Mesenchymal stem cell (in vitro differentiated cells and primary cell): ENCODE measurements around the gene PARD3B.

Experiments
- DNase-seq: peaks from one replicate; pipeline ENCODE4 v3.0.0-alpha.2; 2013
- H2AFZ ChIP-seq: one replicate; pipeline ENCODE4 v1.6.1; 2013; ENCODE audit warnings: low read depth, mild to moderate bottlenecking, control low read depth, inconsistent platforms, low read length, moderate library complexity
- H2AK5ac ChIP-seq: 2 replicates; pipeline ENCODE4 v1.6.1; 2013; ENCODE audit warnings: low read length, moderate library complexity, mild to moderate bottlenecking, inconsistent platforms; ENCODE audit not compliant: severe bottlenecking
- H2BK120ac ChIP-seq: one replicate; pipeline ENCODE4 v1.6.1; 2013; ENCODE audit warnings: low read depth, mild to moderate bottlenecking, inconsistent platforms, low read length, moderate library complexity
- H2BK12ac ChIP-seq, 2 experiments: one replicate each; pipeline ENCODE4 v1.6.1; 2013; ENCODE audit warnings: inconsistent platforms in 2 of 2, low read length in 2 of 2, mild to moderate bottlenecking in 2 of 2, moderate library complexity in 2 of 2, control low read depth in 1 of 2
- H2BK15ac ChIP-seq: one replicate; pipeline ENCODE4 v1.6.1; 2013; ENCODE audit warnings: mild to moderate bottlenecking, low read depth, inconsistent platforms; ENCODE audit not compliant: poor library complexity, severe bottlenecking
- H2BK5ac ChIP-seq: 2 replicates; pipeline ENCODE4 v1.6.1; 2013; ENCODE audit warnings: low read depth, mild to moderate bottlenecking, low read length, control low read depth, inconsistent platforms; ENCODE audit not compliant: poor library complexity, severe bottlenecking
- H3K14ac ChIP-seq, 2 experiments: one replicate each; pipeline ENCODE4 v1.6.1; 2013; ENCODE audit warnings: inconsistent platforms in 2 of 2, low read length in 2 of 2, control low read depth in 1 of 2, mild to moderate bottlenecking in 1 of 2, moderate library complexity in 1 of 2
- H3K18ac ChIP-seq, 2 experiments: one replicate each; pipeline ENCODE4 v1.6.1; 2013; ENCODE audit warnings: inconsistent platforms in 2 of 2, low read length in 2 of 2, control low read depth in 1 of 2, low read depth in 1 of 2, mild to moderate bottlenecking in 1 of 2
- H3K23ac ChIP-seq, 2 experiments: one replicate each; pipeline ENCODE4 v1.6.1; 2013; ENCODE audit warnings: inconsistent platforms in 2 of 2, low read length in 2 of 2, mild to moderate bottlenecking in 2 of 2, moderate library complexity in 2 of 2, control low read depth in 1 of 2
- H3K27ac ChIP-seq: 2 replicates; pipeline ENCODE4 v1.5.1; 2013; ENCODE audit warnings: mild to moderate bottlenecking, moderate library complexity, low read length, control low read depth, inconsistent platforms; ENCODE audit not compliant: poor library complexity, severe bottlenecking
- H3K27me3 ChIP-seq, 2 experiments: 2 replicates each; pipeline versions ENCODE4 v1.6.1 to v1.7.0; 2013; ENCODE audit warnings: low read length in 2 of 2, mild to moderate bottlenecking in 2 of 2, moderate library complexity in 2 of 2, control low read depth in 1 of 2, inconsistent platforms in 1 of 2; ENCODE audit not compliant: control insufficient read depth in 1 of 2, insufficient read depth in 1 of 2
- H3K36me3 ChIP-seq, 2 experiments: 2 replicates each; pipeline versions ENCODE4 v1.6.1 to v1.7.0; 2013; ENCODE audit warnings: low read length in 2 of 2, control low read depth in 1 of 2, inconsistent platforms in 1 of 2, low read depth in 1 of 2, mild to moderate bottlenecking in 1 of 2; ENCODE audit not compliant: insufficient read depth in 2 of 2, control insufficient read depth in 1 of 2
- H3K4ac ChIP-seq, 2 experiments: one replicate each; pipeline ENCODE4 v1.6.1; 2013; ENCODE audit warnings: inconsistent platforms in 2 of 2, low read length in 2 of 2, mild to moderate bottlenecking in 2 of 2, moderate library complexity in 2 of 2, control low read depth in 1 of 2, low read depth in 1 of 2
- H3K4me1 ChIP-seq: 2 replicates; pipeline ENCODE4 v1.6.1; 2013; ENCODE audit warnings: low read depth, low read length, control low read depth; ENCODE audit not compliant: control insufficient read depth, insufficient read depth
- H3K4me2 ChIP-seq: 2 replicates; pipeline ENCODE4 v1.6.1; 2013; ENCODE audit warnings: low read length, mild to moderate bottlenecking, inconsistent platforms; ENCODE audit not compliant: poor library complexity, severe bottlenecking
- H3K4me3 ChIP-seq, 2 experiments: 2 replicates each; pipeline versions ENCODE4 v1.5.1 to v1.7.0; 2013; ENCODE audit warnings: low read length in 2 of 2, mild to moderate bottlenecking in 2 of 2, control low read depth in 1 of 2, low read depth in 1 of 2; ENCODE audit not compliant: insufficient read depth in 1 of 2
- H3K79me1 ChIP-seq: replicated peaks from 2 replicates; pipeline ENCODE4 v1.6.1; 2013; ENCODE audit warnings: mild to moderate bottlenecking, control low read depth, low read length, inconsistent platforms; ENCODE audit not compliant: poor library complexity, severe bottlenecking
- H3K9ac ChIP-seq: 2 replicates; pipeline ENCODE4 v1.7.0; 2013; ENCODE audit warnings: mild to moderate bottlenecking, low read length, moderate library complexity
- H3K9me3 ChIP-seq: 2 replicates; pipeline ENCODE4 v1.7.0; 2013; ENCODE audit warnings: mild to moderate bottlenecking, low read length; ENCODE audit not compliant: control insufficient read depth
- H4K8ac ChIP-seq: one replicate; pipeline ENCODE4 v1.6.1; 2013; ENCODE audit warnings: inconsistent platforms, mild to moderate bottlenecking, low read length, moderate library complexity
- H4K91ac ChIP-seq: one replicate; pipeline ENCODE4 v1.6.1; 2013; ENCODE audit warnings: mild to moderate bottlenecking, low read length, inconsistent platforms
- WGBS: methylation state at CpG from one replicate; pipeline ENCODE4 v1.1.7; 2013; ENCODE audit warnings: mixed read lengths; 5-methylcytosine and 5-hydroxymethylcytosine counted together

PARD3B gene

GRCh38 chr2:205311201-205311600, 765.9 kb downstream of the PARD3B start:
- H2BK120ac ChIP-seq, result no peak overlapping the region
- no peak overlapping the region for H2BK15ac ChIP-seq
- no peaks in the 10 kb centered on the region for H3K36me3 ChIP-seq
- H2BK5ac ChIP-seq, result no peak overlapping the region
- H3K4ac ChIP-seq, result no peak overlapping the region
- DNase-seq, result no peak
- no peak overlapping the region for H3K4me2 ChIP-seq
- H3K27me3 ChIP-seq, result no peaks in the 10 kb centered on the region
- H3K27ac ChIP-seq, result no peak overlapping the region
- H3K23ac ChIP-seq, result no peak overlapping the region
- no peak overlapping the region for H2BK12ac ChIP-seq
- H3K18ac ChIP-seq, result no peak overlapping the region
- H3K4me3 ChIP-seq, result no peak overlapping the region
- no peaks in the 10 kb centered on the region for H3K4me1 ChIP-seq
- no peak overlapping the region for H3K14ac ChIP-seq
- H2AK5ac ChIP-seq, result no peak overlapping the region
- no peaks in the 10 kb centered on the region for H3K9me3 ChIP-seq
- 62% methylated on average over 2 of the region's 5 CpGs for WGBS
- no peak overlapping the region for H4K91ac ChIP-seq
- H2AFZ ChIP-seq, result no peak overlapping the region
- no peak overlapping the region for H3K9ac ChIP-seq
- H4K8ac ChIP-seq, result no peak overlapping the region
- H3K79me1 ChIP-seq, result no peaks in the 10 kb centered on the region

GRCh38 chr2:205321231-205321630, 776.0 kb downstream of the PARD3B start:
- no peak overlapping the region for H3K4me2 ChIP-seq
- H3K27me3 ChIP-seq, result no peaks in the 10 kb centered on the region
- H3K4me1 ChIP-seq, result no peaks in the 10 kb centered on the region
- H3K4me3 ChIP-seq, result no peak overlapping the region
- no peak overlapping the region for H3K23ac ChIP-seq
- H3K18ac ChIP-seq, result no peak overlapping the region
- DNase-seq, result peak; percentile 7
- H2BK5ac ChIP-seq, result no peak overlapping the region
- H2BK120ac ChIP-seq, result no peak overlapping the region
- no peaks in the 10 kb centered on the region for H3K79me1 ChIP-seq
- H3K9me3 ChIP-seq, result no peaks in the 10 kb centered on the region
- no peak overlapping the region for H2AK5ac ChIP-seq
- H2AFZ ChIP-seq, result no peak overlapping the region
- no peak overlapping the region for H3K4ac ChIP-seq
- H4K8ac ChIP-seq, result no peak overlapping the region
- H3K14ac ChIP-seq, result no peak overlapping the region
- no peak overlapping the region for H4K91ac ChIP-seq
- no peak overlapping the region for H2BK12ac ChIP-seq
- H2BK15ac ChIP-seq, result no peak overlapping the region
- no peaks in the 10 kb centered on the region for H3K36me3 ChIP-seq
- H3K27ac ChIP-seq, result no peak overlapping the region
- WGBS, result 63% methylated on average over 1 of the region's 2 CpGs
- no peak overlapping the region for H3K9ac ChIP-seq

GRCh38 chr2:205323929-205324328, 778.7 kb downstream of the PARD3B start:
- Histone ChIP-seq H3K36me3 (no peaks in the 10 kb centered on the region), H3K14ac (no peak overlapping the region), H3K23ac (no peak overlapping the region), H2AFZ (no peak overlapping the region), H3K79me1 (no peaks in the 10 kb centered on the region), H2BK5ac (no peak overlapping the region), H2BK15ac (no peak overlapping the region), H4K8ac (no peak overlapping the region), H3K9ac (no peak overlapping the region), H3K4me3 (no peak overlapping the region), H2AK5ac (no peak overlapping the region), H2BK12ac (no peak overlapping the region), H4K91ac (no peak overlapping the region), H3K4ac (no peak overlapping the region), H3K18ac (no peak overlapping the region), H3K27ac (no peak overlapping the region), H3K27me3 (no peaks in the 10 kb centered on the region), H3K4me1 (no peaks in the 10 kb centered on the region), H3K4me2 (no peak overlapping the region), H3K9me3 (no peaks in the 10 kb centered on the region), H2BK120ac (no peak overlapping the region)
- WGBS, result no CpG with 5 or more reads among the region's 2 CpGs
- no peak for DNase-seq

- H4K91ac ChIP-seq, result no peak overlapping the region
- no peak overlapping the region for H3K18ac ChIP-seq
- H3K23ac ChIP-seq, result no peak overlapping the region
- H4K8ac ChIP-seq, result no peak overlapping the region
- no peaks in the 10 kb centered on the region for H3K4me1 ChIP-seq
- H3K79me1 ChIP-seq, result no peaks in the 10 kb centered on the region
- H2BK12ac ChIP-seq, result no peak overlapping the region
- no peak overlapping the region for H3K14ac ChIP-seq
- no peak overlapping the region for H3K4ac ChIP-seq
- no peak overlapping the region for H3K4me3 ChIP-seq
- H3K9me3 ChIP-seq, result no peaks in the 10 kb centered on the region
- H2BK15ac ChIP-seq, result no peak overlapping the region
- no peak overlapping the region for H3K9ac ChIP-seq
- no peak overlapping the region for H3K4me2 ChIP-seq
- no peak overlapping the region for H2BK120ac ChIP-seq
- no peaks in the 10 kb centered on the region for H3K36me3 ChIP-seq
- H2BK5ac ChIP-seq, result no peak overlapping the region
- H3K27ac ChIP-seq, result no peak overlapping the region
- no peak for DNase-seq
- no peak overlapping the region for H2AK5ac ChIP-seq
- H2AFZ ChIP-seq, result no peak overlapping the region
- H3K27me3 ChIP-seq, result no peaks in the 10 kb centered on the region
Measured at GRCh38 chr2:205324355-205324754, 779.1 kb downstream of the PARD3B start.
